HCT116 (cell line): ENCODE results near the gene TXLNA. TPM values are rescaled to one million over a fixed set of nuclear protein-coding genes. Genes with fewer than 3 reads are reported as not detected.

Experiments
- ATAC-seq: fragments of 200-7000 bp; cut with Tn5 transposase; 2 replicates; pipeline ENCODE4 v1.9.1; 2020; ENCODE audit warnings: mild to moderate bottlenecking, moderate library complexity
- BruUV-seq: library from RNA; stranded (reverse); fragments of 400-500 nt; replicated peaks from 2 replicates; lab custom pipeline; 2021; lab: Mats Ljungman, UMichigan
- CTCF ChIA-PET: fragments of 300-600 bp; sonication (Branson Sonifier 250); formaldehyde crosslinking; loops from one replicate; lab custom pipeline; 2021; ENCODE audit warnings: antibody characterized with exemption; lab: Charles Lee
- POLR2A ChIA-PET: fragments of 300-600, 350-600 bp; sonication (Branson Sonifier 250); formaldehyde crosslinking; loops from one replicate; lab custom pipeline; 2021; ENCODE audit warnings: antibody characterized with exemption; lab: Charles Lee
- RAD21 ChIA-PET, 2 experiments: fragments of 300-600 bp; sonication (Branson Sonifier 250); formaldehyde crosslinking; loops; one replicate each; lab custom pipeline; 2023; ENCODE audit warnings: low total read pairs in 2 of 2; ENCODE audit not compliant: uncharacterized antibody in 2 of 2, unreplicated experiment in 2 of 2, low non-redundant PET in 1 of 2; lab: Charles Lee
- DNase-seq: peaks from one replicate; pipeline ENCODE4 v3.0.0-alpha.2; 2010; ENCODE audit warnings: low read depth, low spot score
- H2AFZ ChIP-seq: fragments of 200-600 bp; shearing (Covaris generic), sonication (generic); 2 replicates; pipeline ENCODE4 v1.6.1; 2017; ENCODE audit warnings: low read depth, mixed run types, mixed read lengths, antibody characterized with exemption, low read length; ENCODE audit not compliant: poor library complexity, severe bottlenecking
- H3K27ac ChIP-seq: 2 replicates; pipeline ENCODE4 v1.5.1; 2012; ENCODE audit warnings: low read depth, low read length
- H3K27me3 ChIP-seq: fragments of 200-600 bp; sonication (generic); 2 replicates; pipeline ENCODE4 v1.6.1; 2016; ENCODE audit warnings: mixed run types, low read length, mixed read lengths; ENCODE audit not compliant: insufficient read depth
- H3K36me3 ChIP-seq, 2 experiments: fragments of 200-500 bp in 1 of 2; fragments of 200-600 bp in 1 of 2; sonication (Bioruptor generic) in 1 of 2; sonication (generic) in 1 of 2; 2 replicates each; pipeline versions ENCODE4 v1.5.1 to v1.6.1; 2014 to 2016; ENCODE audit warnings: low read length in 2 of 2, inconsistent platforms in 1 of 2, mixed read lengths in 1 of 2, mixed run types in 1 of 2; ENCODE audit not compliant: insufficient read depth in 2 of 2, control insufficient read depth in 1 of 2
- H3K4me1 ChIP-seq, 2 experiments: fragments of 200-600 bp in 1 of 2; sonication (generic) in 1 of 2; 2 replicates each; pipeline versions ENCODE4 v1.5.1 to v1.6.1; 2012 to 2017; ENCODE audit warnings: low read length in 2 of 2, inconsistent platforms in 1 of 2, mild to moderate bottlenecking in 1 of 2, mixed read lengths in 1 of 2, mixed run types in 1 of 2, moderate library complexity in 1 of 2; ENCODE audit not compliant: insufficient read depth in 2 of 2, control insufficient read depth in 1 of 2
- H3K4me2 ChIP-seq: fragments of 200-600 bp; sonication (generic); 2 replicates; pipeline ENCODE4 v1.6.1; 2017; ENCODE audit warnings: mixed run types, low read length, mixed read lengths
- H3K4me3 ChIP-seq, 2 experiments: fragments of 200-600 bp in 1 of 2; sonication (generic) in 1 of 2; replicated peaks in 1 of 2; 2 replicates each; pipeline ENCODE4 v1.5.1; 2011 to 2016; ENCODE audit warnings: low read length in 2 of 2, control low read depth in 1 of 2, low read depth in 1 of 2, mild to moderate bottlenecking in 1 of 2, mixed read lengths in 1 of 2, mixed run types in 1 of 2
- H3K79me2 ChIP-seq: fragments of 200-600 bp; sonication (generic); 2 replicates; pipeline ENCODE4 v1.6.1; 2017; ENCODE audit warnings: mild to moderate bottlenecking, mixed run types, low read length, moderate library complexity, mixed read lengths; ENCODE audit not compliant: insufficient read depth
- H3K9ac ChIP-seq: fragments of 200-600 bp; sonication (generic); 2 replicates; pipeline ENCODE4 v1.6.1; 2016; ENCODE audit warnings: low read length, mixed read lengths
- H3K9me2 ChIP-seq: fragments of 200-600 bp; sonication (generic), shearing (Covaris generic); 2 replicates; pipeline ENCODE4 v1.6.1; 2017; ENCODE audit warnings: mixed run types, mild to moderate bottlenecking, moderate library complexity; ENCODE audit not compliant: insufficient read depth
- H3K9me3 ChIP-seq, 2 experiments: fragments of 200-500 bp in 1 of 2; fragments of 200-600 bp in 1 of 2; sonication (Bioruptor generic) in 1 of 2; sonication (generic) in 1 of 2; 2 replicates each; pipeline ENCODE4 v1.6.1; 2014 to 2017; ENCODE audit warnings: low read length in 2 of 2, mixed read lengths in 2 of 2, inconsistent platforms in 1 of 2, low read depth in 1 of 2, mild to moderate bottlenecking in 1 of 2, mixed run types in 1 of 2, moderate library complexity in 1 of 2; ENCODE audit not compliant: control insufficient read depth in 1 of 2, insufficient read depth in 1 of 2
- H4K20me1 ChIP-seq: fragments of 200-600 bp; sonication (generic), shearing (Covaris generic); 2 replicates; pipeline ENCODE4 v1.6.1; 2017; ENCODE audit warnings: mixed run types, mild to moderate bottlenecking, moderate library complexity; ENCODE audit not compliant: insufficient read depth
- CEBPB ChIP-seq: IDR thresholded peaks from 2 replicates; pipeline ENCODE4 v1.6.1; 2012; ENCODE audit warnings: low read depth
- EGR1 ChIP-seq: IDR thresholded peaks from 2 replicates; pipeline ENCODE4 v1.6.1; 2012; ENCODE audit warnings: low read depth
- EZH2 ChIP-seq: fragments of 200-600 bp; sonication (generic); IDR thresholded peaks from 2 replicates; pipeline ENCODE4 v1.6.1; 2017; ENCODE audit warnings: antibody characterized with exemption, mixed run types
- JUND ChIP-seq: IDR thresholded peaks from 2 replicates; pipeline ENCODE4 v1.6.1; 2012
- POLR2A ChIP-seq: IDR thresholded peaks from 2 replicates; pipeline ENCODE4 v1.7.0; 2011; ENCODE audit warnings: borderline replicate concordance; ENCODE audit not compliant: insufficient read depth, insufficient read length; ENCODE audit errors: extremely low read depth
- RAD21 ChIP-seq: IDR thresholded peaks from 2 replicates; pipeline ENCODE4 v1.6.1; 2012; ENCODE audit warnings: low read depth, mild to moderate bottlenecking
- SIN3A ChIP-seq: IDR thresholded peaks from 2 replicates; pipeline ENCODE4 v1.6.1; 2012; ENCODE audit warnings: low read depth
- SP1 ChIP-seq: IDR thresholded peaks from 2 replicates; pipeline ENCODE4 v1.6.1; 2012; ENCODE audit warnings: low read depth
- YY1 ChIP-seq: IDR thresholded peaks from 2 replicates; pipeline ENCODE4 v1.6.1; 2011; ENCODE audit warnings: low read length, low read depth, moderate library complexity, mild to moderate bottlenecking; ENCODE audit not compliant: insufficient replicate concordance; ENCODE audit errors: extremely low read depth
- ZFX ChIP-seq: fragments of 450-650 bp; IDR thresholded peaks from 2 replicates; pipeline ENCODE4 v1.6.1; 2017
- intact Hi-C: fragments of 100-400 bp; cut with micrococcal nuclease; formaldehyde crosslinking; loops from 2 replicates; pipeline ENCODE4 v1.10.0; 2022
- total RNA-seq: library from RNA; stranded (reverse); gene quantifications from one replicate; pipeline ENCODE4 v1.2.1, GENCODE V29; 2021; ENCODE audit not compliant: unreplicated experiment
- TF ChIP-seq, protein P1 (sequence below): IDR thresholded peaks from 2 replicates; pipeline ENCODE4 v1.6.1; 2012

TXLNA gene
- total RNA-seq, 1 experiment from 2014 or later: 37.2 TPM

DNA sequence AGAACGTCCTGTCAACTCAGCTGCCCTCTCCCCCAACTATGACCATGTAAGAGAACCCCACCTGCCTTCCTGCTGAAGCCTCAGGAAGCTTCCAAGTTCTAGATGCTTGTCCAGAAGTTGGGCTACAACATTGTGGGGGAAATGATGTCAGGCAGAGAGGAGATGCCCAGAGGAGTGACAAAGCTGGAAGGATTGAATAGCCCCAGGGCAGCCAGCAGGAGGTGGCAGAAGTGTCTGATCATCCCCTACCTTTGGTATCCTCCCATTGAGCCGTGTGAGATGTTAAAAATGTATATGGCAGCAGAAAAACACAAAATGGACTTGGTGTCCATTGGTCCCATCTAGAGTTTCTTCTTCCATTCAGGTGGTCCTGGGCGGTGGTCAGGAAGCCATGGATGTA, 49.3 kb downstream of the TXLNA start:
- POLR2A ChIA-PET: no interaction called here

GRCh38 chr1:32231843-32232432, 52.5 kb downstream of the TXLNA start:
- no peak for DNase-seq
- no peaks in the 10 kb centered on the region for H4K20me1 ChIP-seq
- no peak for TF ChIP-seq SIN3A
- TF ChIP-seq EGR1: no peak
- TF ChIP-seq POLR2A: no peak
- TF ChIP-seq, all 23 proteins: peak for 0
- no TSS peak for BruUV-seq
- Histone ChIP-seq H3K9me3 (no peaks in the 10 kb centered on the region), H3K27me3 (no peaks in the 10 kb centered on the region), H3K9me2 (no peaks in the 10 kb centered on the region), H3K27ac (peak overlapping the region; percentile 7; the same call in 1 of the 2 replicates), H3K4me2 (no peak overlapping the region), H3K79me2 (peaks cover 15% of the 10 kb centered on the region), H3K9ac (no peak overlapping the region), H3K36me3 (peaks cover 32 to 33% of the 10 kb centered on the region in 2 experiments), H2AFZ (no peak overlapping the region), H3K4me1 (peaks cover 5 to 12% of the 10 kb centered on the region in 2 experiments), H3K4me3 (no peak overlapping the region)
- POLR2A ChIA-PET: no interaction called here
- RAD21 ChIA-PET: no interaction called here
- CTCF ChIA-PET: interaction anchor here (0.8 kb wide), 1 partner anchor 16 kb away, joined by 3 read pairs; no protein-coding TSS in a partner anchor
- peak; percentile 21; the same call in 1 of the 2 replicates for ATAC-seq
- intact Hi-C loops: no loop called here

More for the DNA sequence above, 49.3 kb downstream of the TXLNA start:
- Histone ChIP-seq H3K36me3 (peaks cover 46 to 51% of the 10 kb centered on the region in 2 experiments), H3K9me2 (no peaks in the 10 kb centered on the region), H3K27me3 (no peaks in the 10 kb centered on the region), H4K20me1 (no peaks in the 10 kb centered on the region), H3K27ac (no peak overlapping the region), H3K4me1 (peaks cover 6% of the 10 kb centered on the region in 2 experiments), H3K4me2 (no peak overlapping the region), H3K9ac (no peak overlapping the region), H2AFZ (no peak overlapping the region), H3K9me3 (no peaks in the 10 kb centered on the region), H3K4me3 (no peak overlapping the region), H3K79me2 (peaks cover 36% of the 10 kb centered on the region)
- ChIA-PET RAD21 (no interaction called here), CTCF (no interaction called here)
- intact Hi-C loops: no loop called here
- DNase-seq: no peak
- no TSS peak for BruUV-seq
- TF ChIP-seq, protein P1, sequence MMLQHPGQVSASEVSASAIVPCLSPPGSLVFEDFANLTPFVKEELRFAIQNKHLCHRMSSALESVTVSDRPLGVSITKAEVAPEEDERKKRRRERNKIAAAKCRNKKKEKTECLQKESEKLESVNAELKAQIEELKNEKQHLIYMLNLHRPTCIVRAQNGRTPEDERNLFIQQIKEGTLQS: no peak
- TF ChIP-seq EGR1 (no peak), ZFX (no peak), YY1 (no peak), JUND (no peak), SP1 (no peak), EZH2 (no peak), CEBPB (no peak), RAD21 (no peak)
- no peak for ATAC-seq
